ENCODE data around the gene STARD10.

DNA sequence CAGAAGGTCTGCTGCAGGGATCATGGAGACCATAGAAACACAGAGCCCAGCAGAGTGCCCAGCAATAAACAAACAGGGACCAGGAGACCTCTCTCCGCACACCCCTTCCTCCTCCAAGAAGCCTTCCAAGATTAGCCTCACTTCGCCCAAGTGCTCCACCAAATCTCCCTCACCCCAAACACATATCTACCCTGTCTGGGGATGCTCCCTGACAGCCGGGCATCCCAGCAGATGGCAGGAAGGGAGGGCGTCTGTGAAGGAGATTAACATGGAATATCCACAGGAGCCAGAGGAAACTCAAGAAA, 68.2 kb downstream of the STARD10 start:
- TF ChIP-seq, protein P1, sequence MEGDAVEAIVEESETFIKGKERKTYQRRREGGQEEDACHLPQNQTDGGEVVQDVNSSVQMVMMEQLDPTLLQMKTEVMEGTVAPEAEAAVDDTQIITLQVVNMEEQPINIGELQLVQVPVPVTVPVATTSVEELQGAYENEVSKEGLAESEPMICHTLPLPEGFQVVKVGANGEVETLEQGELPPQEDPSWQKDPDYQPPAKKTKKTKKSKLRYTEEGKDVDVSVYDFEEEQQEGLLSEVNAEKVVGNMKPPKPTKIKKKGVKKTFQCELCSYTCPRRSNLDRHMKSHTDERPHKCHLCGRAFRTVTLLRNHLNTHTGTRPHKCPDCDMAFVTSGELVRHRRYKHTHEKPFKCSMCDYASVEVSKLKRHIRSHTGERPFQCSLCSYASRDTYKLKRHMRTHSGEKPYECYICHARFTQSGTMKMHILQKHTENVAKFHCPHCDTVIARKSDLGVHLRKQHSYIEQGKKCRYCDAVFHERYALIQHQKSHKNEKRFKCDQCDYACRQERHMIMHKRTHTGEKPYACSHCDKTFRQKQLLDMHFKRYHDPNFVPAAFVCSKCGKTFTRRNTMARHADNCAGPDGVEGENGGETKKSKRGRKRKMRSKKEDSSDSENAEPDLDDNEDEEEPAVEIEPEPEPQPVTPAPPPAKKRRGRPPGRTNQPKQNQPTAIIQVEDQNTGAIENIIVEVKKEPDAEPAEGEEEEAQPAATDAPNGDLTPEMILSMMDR (IDR thresholded peaks at IDR 0.05 in 2 of 3, conservative IDR thresholded peaks at IDR 0.05 in 1 of 3; ENCODE audit: borderline replicate concordance in 1 of 3, insufficient read depth in 1 of 3, low read depth in 2 of 3, low read length in 2 of 3): no peak
- no peak for TF ChIP-seq POLR2AphosphoS5 (IDR thresholded peaks at IDR 0.05; ENCODE audit: low read depth, low read length)
- no peak for TF ChIP-seq YY1 (IDR thresholded peaks at IDR 0.05; ENCODE audit: extremely low read depth, insufficient replicate concordance, low read depth, low read length)
- no peak for TF ChIP-seq JUND (IDR thresholded peaks at IDR 0.05)
- TF ChIP-seq, protein P2, sequence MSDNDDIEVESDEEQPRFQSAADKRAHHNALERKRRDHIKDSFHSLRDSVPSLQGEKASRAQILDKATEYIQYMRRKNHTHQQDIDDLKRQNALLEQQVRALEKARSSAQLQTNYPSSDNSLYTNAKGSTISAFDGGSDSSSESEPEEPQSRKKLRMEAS (IDR thresholded peaks at IDR 0.05): no peak
- TF ChIP-seq EZH2 (IDR thresholded peaks at IDR 0.05): no peak
- TF ChIP-seq POLR2A (IDR thresholded peaks at IDR 0.05; ENCODE audit: borderline replicate concordance, extremely low read depth, insufficient read depth, insufficient read length): no peak
- TF ChIP-seq ZFX (IDR thresholded peaks at IDR 0.05): no peak
- TF ChIP-seq, protein P3, sequence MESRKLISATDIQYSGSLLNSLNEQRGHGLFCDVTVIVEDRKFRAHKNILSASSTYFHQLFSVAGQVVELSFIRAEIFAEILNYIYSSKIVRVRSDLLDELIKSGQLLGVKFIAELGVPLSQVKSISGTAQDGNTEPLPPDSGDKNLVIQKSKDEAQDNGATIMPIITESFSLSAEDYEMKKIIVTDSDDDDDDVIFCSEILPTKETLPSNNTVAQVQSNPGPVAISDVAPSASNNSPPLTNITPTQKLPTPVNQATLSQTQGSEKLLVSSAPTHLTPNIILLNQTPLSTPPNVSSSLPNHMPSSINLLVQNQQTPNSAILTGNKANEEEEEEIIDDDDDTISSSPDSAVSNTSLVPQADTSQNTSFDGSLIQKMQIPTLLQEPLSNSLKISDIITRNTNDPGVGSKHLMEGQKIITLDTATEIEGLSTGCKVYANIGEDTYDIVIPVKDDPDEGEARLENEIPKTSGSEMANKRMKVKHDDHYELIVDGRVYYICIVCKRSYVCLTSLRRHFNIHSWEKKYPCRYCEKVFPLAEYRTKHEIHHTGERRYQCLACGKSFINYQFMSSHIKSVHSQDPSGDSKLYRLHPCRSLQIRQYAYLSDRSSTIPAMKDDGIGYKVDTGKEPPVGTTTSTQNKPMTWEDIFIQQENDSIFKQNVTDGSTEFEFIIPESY (IDR thresholded peaks at IDR 0.05; ENCODE audit: extremely low read depth, insufficient replicate concordance, low read length): no peak
- no peak for TF ChIP-seq TCF7L2 (IDR thresholded peaks at IDR 0.05; ENCODE audit: borderline replicate concordance, extremely low read depth, insufficient read depth, insufficient read length)
- TF ChIP-seq, protein P4, sequence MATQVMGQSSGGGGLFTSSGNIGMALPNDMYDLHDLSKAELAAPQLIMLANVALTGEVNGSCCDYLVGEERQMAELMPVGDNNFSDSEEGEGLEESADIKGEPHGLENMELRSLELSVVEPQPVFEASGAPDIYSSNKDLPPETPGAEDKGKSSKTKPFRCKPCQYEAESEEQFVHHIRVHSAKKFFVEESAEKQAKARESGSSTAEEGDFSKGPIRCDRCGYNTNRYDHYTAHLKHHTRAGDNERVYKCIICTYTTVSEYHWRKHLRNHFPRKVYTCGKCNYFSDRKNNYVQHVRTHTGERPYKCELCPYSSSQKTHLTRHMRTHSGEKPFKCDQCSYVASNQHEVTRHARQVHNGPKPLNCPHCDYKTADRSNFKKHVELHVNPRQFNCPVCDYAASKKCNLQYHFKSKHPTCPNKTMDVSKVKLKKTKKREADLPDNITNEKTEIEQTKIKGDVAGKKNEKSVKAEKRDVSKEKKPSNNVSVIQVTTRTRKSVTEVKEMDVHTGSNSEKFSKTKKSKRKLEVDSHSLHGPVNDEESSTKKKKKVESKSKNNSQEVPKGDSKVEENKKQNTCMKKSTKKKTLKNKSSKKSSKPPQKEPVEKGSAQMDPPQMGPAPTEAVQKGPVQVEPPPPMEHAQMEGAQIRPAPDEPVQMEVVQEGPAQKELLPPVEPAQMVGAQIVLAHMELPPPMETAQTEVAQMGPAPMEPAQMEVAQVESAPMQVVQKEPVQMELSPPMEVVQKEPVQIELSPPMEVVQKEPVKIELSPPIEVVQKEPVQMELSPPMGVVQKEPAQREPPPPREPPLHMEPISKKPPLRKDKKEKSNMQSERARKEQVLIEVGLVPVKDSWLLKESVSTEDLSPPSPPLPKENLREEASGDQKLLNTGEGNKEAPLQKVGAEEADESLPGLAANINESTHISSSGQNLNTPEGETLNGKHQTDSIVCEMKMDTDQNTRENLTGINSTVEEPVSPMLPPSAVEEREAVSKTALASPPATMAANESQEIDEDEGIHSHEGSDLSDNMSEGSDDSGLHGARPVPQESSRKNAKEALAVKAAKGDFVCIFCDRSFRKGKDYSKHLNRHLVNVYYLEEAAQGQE (IDR thresholded peaks at IDR 0.05; ENCODE audit: low read depth): no peak
- TF ChIP-seq EZH2phosphoT487 (IDR thresholded peaks at IDR 0.05; ENCODE audit: borderline replicate concordance): no peak
- no peak for TF ChIP-seq EGR1 (IDR thresholded peaks at IDR 0.05; ENCODE audit: low read depth)
- TF ChIP-seq CEBPB (IDR thresholded peaks at IDR 0.05; ENCODE audit: low read depth): no peak

Measured in HCT116 (cell line).